K562 (cell line): ENCODE results near the gene COG4. TPM values are rescaled to one million over a fixed set of nuclear protein-coding genes. Genes with fewer than 3 reads are reported as not detected.

Experiments used
- ATAC-seq: fragments of 200-7000 bp; cut with Tn5 transposase; 3 replicates; pipeline ENCODE4 v1.9.1; 2020; ENCODE audit warnings: moderate library complexity
- BruUV-seq: library from RNA; stranded (reverse); fragments of 400-500 nt; replicated peaks from 2 replicates; lab custom pipeline; 2021; lab: Mats Ljungman, UMichigan
- CTCF ChIA-PET: fragments of 300-600 bp; formaldehyde crosslinking; extraction: SDS; loops from one replicate; lab custom pipeline; 2021; ENCODE audit warnings: low intra/inter-chr PET ratio; lab: Yijun Ruan, JAX
- POLR2A ChIA-PET: fragments of 300-600, 350-650 bp; sonication (Branson Sonifier 250); formaldehyde crosslinking; extraction: SDS; loops from one replicate; lab custom pipeline; 2021; ENCODE audit warnings: antibody characterized with exemption, inconsistent platforms; lab: Yijun Ruan, JAX
- DNase-seq, 4 experiments: peaks; one replicate each; pipeline versions ENCODE4 v3.0.0 to v3.0.0-alpha.2; 2011 to 2018; ENCODE audit warnings: low spot score in 3 of 4, mixed read lengths in 3 of 4; ENCODE audit errors: extremely low read depth in 1 of 4
- FAIRE-seq: peaks from 2 replicates; lab custom pipeline; 2011; peaks lifted over from hg19 to GRCh38; lab: Jason Lieb, UNC
- H2AFZ ChIP-seq: 2 replicates; pipeline ENCODE4 v1.6.0; 2011; ENCODE audit warnings: low read depth, low read length, control low read depth, inconsistent platforms
- H3K27ac ChIP-seq: fragments of 200-600 bp; 3 replicates; pipeline ENCODE4 v1.8.0; 2011; ENCODE audit warnings: low read depth, mild to moderate bottlenecking, control low read depth, inconsistent platforms, low read length, moderate library complexity, mixed read lengths; ENCODE audit errors: extremely low read depth
- H3K27me3 ChIP-seq, 2 experiments: fragments of 300-600 bp in 1 of 2; 2 replicates in 1 of 2; 3 replicates in 1 of 2; pipeline versions ENCODE4 v1.6.0 to v1.8.0; 2011; ENCODE audit warnings: inconsistent platforms in 2 of 2, low read length in 2 of 2, mild to moderate bottlenecking in 1 of 2, mixed read lengths in 1 of 2, moderate library complexity in 1 of 2; ENCODE audit not compliant: control insufficient read depth in 2 of 2, insufficient read depth in 2 of 2
- H3K36me3 ChIP-seq: fragments of 300-600 bp; 3 replicates; pipeline ENCODE4 v1.8.0; 2011; ENCODE audit warnings: mild to moderate bottlenecking, low read length, inconsistent platforms; ENCODE audit not compliant: control insufficient read depth, insufficient read depth
- H3K4me1 ChIP-seq, 2 experiments: fragments of 200-600 bp in 1 of 2; replicated peaks in 1 of 2; 2 replicates in 1 of 2; 3 replicates in 1 of 2; pipeline versions ENCODE4 v1.5.1 to v1.8.0; 2011; ENCODE audit warnings: inconsistent platforms in 2 of 2, low read length in 2 of 2, mild to moderate bottlenecking in 1 of 2, mixed read lengths in 1 of 2, moderate library complexity in 1 of 2; ENCODE audit not compliant: control insufficient read depth in 2 of 2, insufficient read depth in 2 of 2
- H3K4me2 ChIP-seq: 2 replicates; pipeline ENCODE4 v1.6.1; 2011; ENCODE audit warnings: low read length, control low read depth, inconsistent platforms, mixed read lengths; ENCODE audit not compliant: insufficient read depth
- H3K4me3 ChIP-seq: fragments of 200-600 bp; sonication (generic), shearing (Covaris generic); 2 replicates; pipeline ENCODE4 v1.5.1; 2016; ENCODE audit warnings: control low read depth, inconsistent platforms
- H3K79me2 ChIP-seq: fragments of 200-600 bp; 3 replicates; pipeline ENCODE4 v1.8.0; 2011; ENCODE audit warnings: low read length, inconsistent platforms; ENCODE audit not compliant: control insufficient read depth, insufficient read depth
- H3K9ac ChIP-seq, 2 experiments: 2 replicates each; pipeline versions ENCODE4 v1.6.0 to v1.6.1; 2011; ENCODE audit warnings: low read depth in 2 of 2, low read length in 2 of 2, control low read depth in 1 of 2, inconsistent platforms in 1 of 2, mild to moderate bottlenecking in 1 of 2, mixed read lengths in 1 of 2; ENCODE audit not compliant: insufficient read depth in 1 of 2
- H3K9me1 ChIP-seq: one replicate; pipeline ENCODE4 v1.6.0; 2011; ENCODE audit warnings: inconsistent platforms, mild to moderate bottlenecking, low read length, moderate library complexity; ENCODE audit not compliant: control insufficient read depth, insufficient read depth
- H3K9me3 ChIP-seq: replicated peaks from 2 replicates; pipeline ENCODE4 v1.5.1; 2011; ENCODE audit warnings: low read depth, low read length, inconsistent platforms; ENCODE audit not compliant: control insufficient read depth, insufficient read depth
- H4K20me1 ChIP-seq: replicated peaks from 2 replicates; pipeline ENCODE4 v1.6.1; 2011; ENCODE audit warnings: low read length, inconsistent platforms, mixed read lengths; ENCODE audit not compliant: control insufficient read depth, insufficient read depth
- CBX2 ChIP-seq: fragments of 200-600 bp; sonication (generic); IDR thresholded peaks from one replicate; pipeline ENCODE4 v1.6.1; 2012; ENCODE audit warnings: mild to moderate bottlenecking, low read length, inconsistent platforms; ENCODE audit not compliant: insufficient read depth, poor library complexity, severe bottlenecking
- EHMT2 ChIP-seq: fragments of 450-650 bp; IDR thresholded peaks from 2 replicates; pipeline ENCODE4 v1.6.1; 2018; ENCODE audit warnings: antibody characterized with exemption
- ESRRA ChIP-seq: fragments of 450-650 bp; IDR thresholded peaks from 2 replicates; pipeline ENCODE4 v1.6.1; 2014; ENCODE audit warnings: low read depth, mild to moderate bottlenecking, moderate library complexity, borderline replicate concordance
- HOXB6 ChIP-seq: fragments of 250-450 bp; sonication (Bioruptor Pico); IDR thresholded peaks from 2 replicates; pipeline ENCODE4 v1.5.1; 2022; ENCODE audit warnings: mild to moderate bottlenecking, borderline replicate concordance
- IRF2 ChIP-seq: sonication (generic); formaldehyde crosslinking; IDR thresholded peaks from 2 replicates; pipeline ENCODE4 v1.8.1; 2022; ENCODE audit warnings: mild to moderate bottlenecking, missing genetic modification reagents
- NCOA6 ChIP-seq: fragments of 450-650 bp; IDR thresholded peaks from 2 replicates; pipeline ENCODE4 v1.6.1; 2017; ENCODE audit warnings: mild to moderate bottlenecking
- NFYB ChIP-seq: IDR thresholded peaks from 2 replicates; pipeline ENCODE4 v1.6.1; 2011; ENCODE audit warnings: mild to moderate bottlenecking, moderate library complexity; ENCODE audit not compliant: insufficient read length; ENCODE audit errors: extremely low read depth
- POLR2G ChIP-seq: fragments of 200-400 bp; formaldehyde crosslinking; IDR thresholded peaks from 2 replicates; pipeline ENCODE4 v1.6.1; 2017; ENCODE audit warnings: low read depth, mild to moderate bottlenecking, antibody characterized with exemption, low read length, moderate library complexity
- TSC22D4 ChIP-seq: fragments of 450-650 bp; IDR thresholded peaks from 2 replicates; pipeline ENCODE4 v1.6.1; 2016; ENCODE audit warnings: missing genetic modification characterization, missing biosample characterization, control low read depth
- XRCC3 ChIP-seq: fragments of 450-650 bp; IDR thresholded peaks from 2 replicates; pipeline ENCODE4 v1.6.1; 2017; ENCODE audit warnings: mild to moderate bottlenecking, moderate library complexity
- XRCC4 ChIP-seq: IDR thresholded peaks from one replicate; pipeline ENCODE4 v1.6.1; 2011; ENCODE audit not compliant: insufficient read depth, insufficient read length; ENCODE audit errors: extremely low read depth
- ZBTB33 ChIP-seq: sonication (generic); formaldehyde crosslinking; IDR thresholded peaks from 2 replicates; pipeline ENCODE4 v1.8.1; 2023; ENCODE audit warnings: mild to moderate bottlenecking, missing genetic modification reagents
- ZNF217 ChIP-seq: sonication (generic); formaldehyde crosslinking; IDR thresholded peaks from 2 replicates; pipeline ENCODE4 v1.8.0; 2022; ENCODE audit warnings: mild to moderate bottlenecking, missing genetic modification reagents
- ZNF232 ChIP-seq: sonication (generic); formaldehyde crosslinking; IDR thresholded peaks from 2 replicates; pipeline ENCODE4 v1.8.0; 2022; ENCODE audit warnings: mild to moderate bottlenecking, missing genetic modification reagents
- ZNF398 ChIP-seq: fragments of 250-450 bp; sonication (Bioruptor Pico); IDR thresholded peaks from 2 replicates; pipeline ENCODE4 v1.8.0; 2021; ENCODE audit warnings: moderate library complexity, mild to moderate bottlenecking, inconsistent platforms
- ZNF436 ChIP-seq: fragments of 250-450, 450-650 bp; sonication (Bioruptor Pico); formaldehyde crosslinking; IDR thresholded peaks from 2 replicates; pipeline ENCODE4 v1.7.0; 2020; ENCODE audit warnings: mild to moderate bottlenecking
- WGBS: fragments of 100-300 bp; shearing (Covaris generic); methylation state at CpG from one replicate; pipeline ENCODE4 v1.1.6; 2016; ENCODE audit warnings: low coverage, mixed read lengths; ENCODE audit not compliant: insufficient coverage; ENCODE audit errors: missing lambda C conversion rate; 5-methylcytosine and 5-hydroxymethylcytosine counted together
- in situ Hi-C: fragments of 300-500 bp; cut with MboI; formaldehyde crosslinking; loops from 4 replicates; pipeline ENCODE4 v1.15.0; 2018; ENCODE audit warnings: inconsistent platforms, mixed read lengths
- intact Hi-C: fragments of 100-400 bp; cut with micrococcal nuclease; formaldehyde crosslinking; loops from 2 replicates; pipeline ENCODE4 v1.14.2; 2022
- polyA plus RNA-seq, 8 experiments: library from polyadenylated mRNA; depleted of rRNA in 4 of 8; stranded (reverse) in 5 of 8; unstranded in 3 of 8; fragments of >200 nt; fragmentation: Nextera tagmentation in 2 of 8; fragmentation: Illumina TruSeq in 1 of 8; extraction: Ambion mirVana in 2 of 8; extraction: Trizol in 1 of 8; gene quantifications; 2 replicates each; pipeline versions ENCODE4 v1.2.1 to v1.2.3, GENCODE V29; 2011 to 2014; ENCODE audit warnings: inconsistent platforms in 1 of 8, missing spikeins in 1 of 8
- total RNA-seq, 7 experiments: library from RNA; depleted of rRNA in 6 of 7; stranded (reverse); fragments of >200 nt in 6 of 7; fragmentation: Illumina TruSeq in 2 of 7; extraction: Trizol in 2 of 7; gene quantifications; 2 replicates each; pipeline versions ENCODE4 v1.2.1 to v1.2.3, GENCODE V29; 2011 to 2021; ENCODE audit warnings: low replicate concordance in 1 of 7

Gene COG4
- total and polyA plus RNA-seq, 9 of the 15 experiments (the other 6 are each of a cell fraction or from before 2014, with no cell fraction given): 13.7 to 73.9 (median 44.2) TPM

- TF ChIP-seq ZBTB33 (CRISPR knock-in tag): no peak
- TF ChIP-seq, all 486 proteins: peak for 30
Observed at GRCh38 chr16:70437582-70438557, 85.5 kb downstream of the COG4 start (continued).

- Histone ChIP-seq H4K20me1 (0 out of 2 replicates have a peak, but pooled peaks cover 3% of the 10 kb centered on the region), H3K36me3 (peaks cover 38% of the 10 kb centered on the region), H2AFZ (no peak overlapping the region), H3K9me1 (no peaks in the 10 kb centered on the region), H3K27ac (peak overlapping the region; percentile 93), H3K4me2 (peak overlapping the region; percentile 92), H3K9me3 (no peaks in the 10 kb centered on the region), H3K4me1 (peaks cover 40 to 53% of the 10 kb centered on the region in 2 experiments), H3K9ac (peak overlapping the region; percentile 90 to 92), H3K79me2 (peaks cover 67% of the 10 kb centered on the region), H3K27me3 (no peaks in the 10 kb centered on the region), H3K4me3 (peak overlapping the region; percentile 94)
- BruUV-seq: TSS peak; percentile 45
- intact Hi-C loops: loop anchor here (1.0 to 2.0 kb wide), 2 partner anchors 9 to 32 kb away; no protein-coding TSS in a partner anchor
- ChIA-PET CTCF (no interaction called here), POLR2A (interaction anchor here (0.6 to 2.3 kb wide), 8 partner anchors 9 to 96 kb away, joined by 3 to 14 read pairs (median 4); no protein-coding TSS in a partner anchor)
- in situ Hi-C loops: no loop called here
- FAIRE-seq (peak; percentile 88), ATAC-seq (peak; percentile 59), DNase-seq (peak; percentile 62 to 94 (median 74))
- 4% methylated on average over 5 of the region's 5 CpGs for WGBS
- no peak for TF ChIP-seq ZNF436
- no peak for TF ChIP-seq XRCC3
- no peak for TF ChIP-seq CBX2
- no peak for TF ChIP-seq IRF2 (CRISPR knock-in tag)
- no peak for TF ChIP-seq ZNF217 (CRISPR knock-in tag)
- no peak for TF ChIP-seq XRCC4
- TF ChIP-seq ZNF398 (CRISPR knock-in tag): no peak
- TF ChIP-seq NCOA6: no peak
- no peak for TF ChIP-seq HOXB6 (CRISPR knock-in tag)
- 0 out of 2 replicates have a peak, but pooled peaks have one; percentile 16 for TF ChIP-seq POLR2G
- TF ChIP-seq ZNF232 (CRISPR knock-in tag): no peak
- TF ChIP-seq ESRRA: no peak
- no peak for TF ChIP-seq NFYB
- no peak for TF ChIP-seq EHMT2
- TF ChIP-seq TSC22D4: no peak
Observed at GRCh38 chr16:70437017-70437581, 86.3 kb downstream of the COG4 start.
